ENCODE measurements around the gene LONP2. TPM values are rescaled to one million over a fixed set of nuclear protein-coding genes. Genes with fewer than 3 reads are reported as not detected.

The LONP2 gene
- total and polyA plus RNA-seq, 10 of the 15 experiments (the other 5 are each of a cell fraction or from before 2014, with no cell fraction given): 8.3 to 48.0 (median 34.8) TPM

DNA sequence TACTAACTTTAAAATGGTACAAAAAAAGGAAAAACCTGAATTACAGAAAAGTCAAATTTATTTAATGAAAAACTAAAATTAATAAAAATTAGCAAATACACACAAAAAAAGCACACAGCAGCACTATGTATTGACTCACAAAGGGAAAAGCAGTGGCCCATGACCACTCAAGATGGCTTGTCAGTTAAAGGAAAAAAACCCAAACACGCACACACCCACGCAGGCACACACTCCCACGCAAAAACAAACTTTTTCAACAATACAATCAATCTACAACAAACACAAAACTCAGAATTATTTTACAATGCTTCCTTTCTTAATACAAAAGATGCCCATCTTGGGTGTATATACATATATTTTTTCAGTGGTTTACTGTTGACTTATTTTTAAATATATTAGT, 116.9 kb downstream of the LONP2 start (continued):
- TF ChIP-seq, protein P1, sequence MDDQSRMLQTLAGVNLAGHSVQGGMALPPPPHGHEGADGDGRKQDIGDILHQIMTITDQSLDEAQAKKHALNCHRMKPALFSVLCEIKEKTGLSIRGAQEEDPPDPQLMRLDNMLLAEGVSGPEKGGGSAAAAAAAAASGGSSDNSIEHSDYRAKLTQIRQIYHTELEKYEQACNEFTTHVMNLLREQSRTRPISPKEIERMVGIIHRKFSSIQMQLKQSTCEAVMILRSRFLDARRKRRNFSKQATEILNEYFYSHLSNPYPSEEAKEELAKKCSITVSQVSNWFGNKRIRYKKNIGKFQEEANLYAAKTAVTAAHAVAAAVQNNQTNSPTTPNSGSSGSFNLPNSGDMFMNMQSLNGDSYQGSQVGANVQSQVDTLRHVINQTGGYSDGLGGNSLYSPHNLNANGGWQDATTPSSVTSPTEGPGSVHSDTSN (IDR thresholded peaks at IDR 0.05; ENCODE audit: insufficient replicate concordance, low read depth, low read length): peak; percentile 50
- no peak for TF ChIP-seq EED (IDR thresholded peaks at IDR 0.05; ENCODE audit: low read depth)
- TF ChIP-seq NR2C2 (IDR thresholded peaks at IDR 0.05; ENCODE audit: borderline replicate concordance, control insufficient read depth, insufficient read length, low read depth): no peak
- TF ChIP-seq, protein P2, sequence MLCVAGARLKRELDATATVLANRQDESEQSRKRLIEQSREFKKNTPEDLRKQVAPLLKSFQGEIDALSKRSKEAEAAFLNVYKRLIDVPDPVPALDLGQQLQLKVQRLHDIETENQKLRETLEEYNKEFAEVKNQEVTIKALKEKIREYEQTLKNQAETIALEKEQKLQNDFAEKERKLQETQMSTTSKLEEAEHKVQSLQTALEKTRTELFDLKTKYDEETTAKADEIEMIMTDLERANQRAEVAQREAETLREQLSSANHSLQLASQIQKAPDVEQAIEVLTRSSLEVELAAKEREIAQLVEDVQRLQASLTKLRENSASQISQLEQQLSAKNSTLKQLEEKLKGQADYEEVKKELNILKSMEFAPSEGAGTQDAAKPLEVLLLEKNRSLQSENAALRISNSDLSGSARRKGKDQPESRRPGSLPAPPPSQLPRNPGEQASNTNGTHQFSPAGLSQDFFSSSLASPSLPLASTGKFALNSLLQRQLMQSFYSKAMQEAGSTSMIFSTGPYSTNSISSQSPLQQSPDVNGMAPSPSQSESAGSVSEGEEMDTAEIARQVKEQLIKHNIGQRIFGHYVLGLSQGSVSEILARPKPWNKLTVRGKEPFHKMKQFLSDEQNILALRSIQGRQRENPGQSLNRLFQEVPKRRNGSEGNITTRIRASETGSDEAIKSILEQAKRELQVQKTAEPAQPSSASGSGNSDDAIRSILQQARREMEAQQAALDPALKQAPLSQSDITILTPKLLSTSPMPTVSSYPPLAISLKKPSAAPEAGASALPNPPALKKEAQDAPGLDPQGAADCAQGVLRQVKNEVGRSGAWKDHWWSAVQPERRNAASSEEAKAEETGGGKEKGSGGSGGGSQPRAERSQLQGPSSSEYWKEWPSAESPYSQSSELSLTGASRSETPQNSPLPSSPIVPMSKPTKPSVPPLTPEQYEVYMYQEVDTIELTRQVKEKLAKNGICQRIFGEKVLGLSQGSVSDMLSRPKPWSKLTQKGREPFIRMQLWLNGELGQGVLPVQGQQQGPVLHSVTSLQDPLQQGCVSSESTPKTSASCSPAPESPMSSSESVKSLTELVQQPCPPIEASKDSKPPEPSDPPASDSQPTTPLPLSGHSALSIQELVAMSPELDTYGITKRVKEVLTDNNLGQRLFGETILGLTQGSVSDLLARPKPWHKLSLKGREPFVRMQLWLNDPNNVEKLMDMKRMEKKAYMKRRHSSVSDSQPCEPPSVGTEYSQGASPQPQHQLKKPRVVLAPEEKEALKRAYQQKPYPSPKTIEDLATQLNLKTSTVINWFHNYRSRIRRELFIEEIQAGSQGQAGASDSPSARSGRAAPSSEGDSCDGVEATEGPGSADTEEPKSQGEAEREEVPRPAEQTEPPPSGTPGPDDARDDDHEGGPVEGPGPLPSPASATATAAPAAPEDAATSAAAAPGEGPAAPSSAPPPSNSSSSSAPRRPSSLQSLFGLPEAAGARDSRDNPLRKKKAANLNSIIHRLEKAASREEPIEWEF (IDR thresholded peaks at IDR 0.05; ENCODE audit: insufficient replicate concordance, low read depth, low read length): no peak
- no peak for TF ChIP-seq RELA (IDR thresholded peaks at IDR 0.05; ENCODE audit: borderline replicate concordance, partially characterized antibody)
- no peak for TF ChIP-seq ZSCAN29 (IDR thresholded peaks at IDR 0.05)
- no peak for TF ChIP-seq ESRRA (IDR thresholded peaks at IDR 0.05; ENCODE audit: low read length)
- TF ChIP-seq, protein P3, sequence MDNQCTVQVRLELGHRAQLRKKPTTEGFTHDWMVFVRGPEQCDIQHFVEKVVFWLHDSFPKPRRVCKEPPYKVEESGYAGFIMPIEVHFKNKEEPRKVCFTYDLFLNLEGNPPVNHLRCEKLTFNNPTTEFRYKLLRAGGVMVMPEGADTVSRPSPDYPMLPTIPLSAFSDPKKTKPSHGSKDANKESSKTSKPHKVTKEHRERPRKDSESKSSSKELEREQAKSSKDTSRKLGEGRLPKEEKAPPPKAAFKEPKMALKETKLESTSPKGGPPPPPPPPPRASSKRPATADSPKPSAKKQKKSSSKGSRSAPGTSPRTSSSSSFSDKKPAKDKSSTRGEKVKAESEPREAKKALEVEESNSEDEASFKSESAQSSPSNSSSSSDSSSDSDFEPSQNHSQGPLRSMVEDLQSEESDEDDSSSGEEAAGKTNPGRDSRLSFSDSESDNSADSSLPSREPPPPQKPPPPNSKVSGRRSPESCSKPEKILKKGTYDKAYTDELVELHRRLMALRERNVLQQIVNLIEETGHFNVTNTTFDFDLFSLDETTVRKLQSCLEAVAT (IDR thresholded peaks at IDR 0.05): no peak
- TF ChIP-seq ZNF622 (IDR thresholded peaks at IDR 0.05): no peak
- TF ChIP-seq NRF1 (conservative IDR thresholded peaks at IDR 0.05; ENCODE audit: low read depth, low read length): no peak
- TF ChIP-seq BRCA1 (IDR thresholded peaks at IDR 0.05; ENCODE audit: low read depth, low read length): no peak
- peak; percentile 61; the same call in 1 of the 2 replicates for TF ChIP-seq NBN (IDR thresholded peaks at IDR 0.05)
- TF ChIP-seq NFYA (IDR thresholded peaks at IDR 0.05; ENCODE audit: borderline replicate concordance, low read depth, low read length): no peak
- TF ChIP-seq RAD51 (IDR thresholded peaks at IDR 0.05): no peak
- TF ChIP-seq, protein P4, sequence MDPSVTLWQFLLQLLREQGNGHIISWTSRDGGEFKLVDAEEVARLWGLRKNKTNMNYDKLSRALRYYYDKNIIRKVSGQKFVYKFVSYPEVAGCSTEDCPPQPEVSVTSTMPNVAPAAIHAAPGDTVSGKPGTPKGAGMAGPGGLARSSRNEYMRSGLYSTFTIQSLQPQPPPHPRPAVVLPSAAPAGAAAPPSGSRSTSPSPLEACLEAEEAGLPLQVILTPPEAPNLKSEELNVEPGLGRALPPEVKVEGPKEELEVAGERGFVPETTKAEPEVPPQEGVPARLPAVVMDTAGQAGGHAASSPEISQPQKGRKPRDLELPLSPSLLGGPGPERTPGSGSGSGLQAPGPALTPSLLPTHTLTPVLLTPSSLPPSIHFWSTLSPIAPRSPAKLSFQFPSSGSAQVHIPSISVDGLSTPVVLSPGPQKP (IDR thresholded peaks at IDR 0.05; ENCODE audit: low read depth, low read length): no peak
- no peak for TF ChIP-seq CBX5 (IDR thresholded peaks at IDR 0.05; ENCODE audit: low read depth)
- TF ChIP-seq, protein P5, sequence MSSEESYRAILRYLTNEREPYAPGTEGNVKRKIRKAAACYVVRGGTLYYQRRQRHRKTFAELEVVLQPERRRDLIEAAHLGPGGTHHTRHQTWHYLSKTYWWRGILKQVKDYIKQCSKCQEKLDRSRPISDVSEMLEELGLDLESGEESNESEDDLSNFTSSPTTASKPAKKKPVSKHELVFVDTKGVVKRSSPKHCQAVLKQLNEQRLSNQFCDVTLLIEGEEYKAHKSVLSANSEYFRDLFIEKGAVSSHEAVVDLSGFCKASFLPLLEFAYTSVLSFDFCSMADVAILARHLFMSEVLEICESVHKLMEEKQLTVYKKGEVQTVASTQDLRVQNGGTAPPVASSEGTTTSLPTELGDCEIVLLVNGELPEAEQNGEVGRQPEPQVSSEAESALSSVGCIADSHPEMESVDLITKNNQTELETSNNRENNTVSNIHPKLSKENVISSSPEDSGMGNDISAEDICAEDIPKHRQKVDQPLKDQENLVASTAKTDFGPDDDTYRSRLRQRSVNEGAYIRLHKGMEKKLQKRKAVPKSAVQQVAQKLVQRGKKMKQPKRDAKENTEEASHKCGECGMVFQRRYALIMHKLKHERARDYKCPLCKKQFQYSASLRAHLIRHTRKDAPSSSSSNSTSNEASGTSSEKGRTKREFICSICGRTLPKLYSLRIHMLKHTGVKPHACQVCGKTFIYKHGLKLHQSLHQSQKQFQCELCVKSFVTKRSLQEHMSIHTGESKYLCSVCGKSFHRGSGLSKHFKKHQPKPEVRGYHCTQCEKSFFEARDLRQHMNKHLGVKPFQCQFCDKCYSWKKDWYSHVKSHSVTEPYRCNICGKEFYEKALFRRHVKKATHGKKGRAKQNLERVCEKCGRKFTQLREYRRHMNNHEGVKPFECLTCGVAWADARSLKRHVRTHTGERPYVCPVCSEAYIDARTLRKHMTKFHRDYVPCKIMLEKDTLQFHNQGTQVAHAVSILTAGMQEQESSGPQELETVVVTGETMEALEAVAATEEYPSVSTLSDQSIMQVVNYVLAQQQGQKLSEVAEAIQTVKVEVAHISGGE (CRISPR knock-in tag; IDR thresholded peaks at IDR 0.05): no peak
- TF ChIP-seq TAF1 (IDR thresholded peaks at IDR 0.05; ENCODE audit: borderline replicate concordance, low read depth, low read length): no peak
- TF ChIP-seq CBX3 (IDR thresholded peaks at IDR 0.05; ENCODE audit: borderline replicate concordance, low read depth): no peak
